Muscle of leg (tissue), 16 donors: ENCODE measurements around the gene MAU2. TPM values are rescaled to one million over a fixed set of nuclear protein-coding genes. Genes with fewer than 3 reads are reported as not detected.

Source experiments
- DNase-seq: peaks from one replicate; pipeline ENCODE4 v3.0.0; 2013
- H3K27ac ChIP-seq: one replicate; pipeline ENCODE4 v1.5.1; 2013; ENCODE audit warnings: mild to moderate bottlenecking, low read length, control low read depth
- H3K27me3 ChIP-seq: one replicate; pipeline ENCODE4 v1.6.1; 2013; ENCODE audit warnings: low read length; ENCODE audit not compliant: control insufficient read depth, insufficient read depth
- H3K36me3 ChIP-seq: one replicate; pipeline ENCODE4 v1.6.1; 2013; ENCODE audit warnings: low read length; ENCODE audit not compliant: control insufficient read depth, insufficient read depth
- H3K4me1 ChIP-seq: one replicate; pipeline ENCODE4 v1.6.1; 2013; ENCODE audit warnings: low read length; ENCODE audit not compliant: control insufficient read depth, insufficient read depth
- H3K4me3 ChIP-seq: one replicate; pipeline ENCODE4 v1.5.1; 2013; ENCODE audit warnings: low read length, control low read depth
- H3K9me3 ChIP-seq: replicated peaks from 2 replicates; pipeline ENCODE4 v1.6.1; 2013; ENCODE audit warnings: low read depth, low read length; ENCODE audit not compliant: control insufficient read depth
- WGBS: methylation state at CpG from one replicate; pipeline ENCODE4 v1.1.5; 2013; ENCODE audit warnings: missing lambda C conversion rate; ENCODE audit not compliant: insufficient coverage; 5-methylcytosine and 5-hydroxymethylcytosine counted together
- long read RNA-seq, 11 donors: transcript quantifications; one replicate each; lab custom pipeline, GENCODE V29; 2026
- polyA plus RNA-seq, 8 donors: library from polyadenylated mRNA; unstranded; fragments of 120-200 nt; gene quantifications; one replicate each; pipeline versions ENCODE4 v1.2.1 to v1.2.3, GENCODE V29; 2013; ENCODE audit warnings: inconsistent platforms in 1 of 8, low replicate concordance in 1 of 8; ENCODE audit not compliant: insufficient read length in 8 of 8, insufficient read depth in 1 of 8
- total RNA-seq: library from RNA; stranded (reverse); fragments of 120-200 nt; gene quantifications from one replicate; pipeline ENCODE4 v1.2.4, GENCODE V29; 2013

MAU2 gene, protein sequence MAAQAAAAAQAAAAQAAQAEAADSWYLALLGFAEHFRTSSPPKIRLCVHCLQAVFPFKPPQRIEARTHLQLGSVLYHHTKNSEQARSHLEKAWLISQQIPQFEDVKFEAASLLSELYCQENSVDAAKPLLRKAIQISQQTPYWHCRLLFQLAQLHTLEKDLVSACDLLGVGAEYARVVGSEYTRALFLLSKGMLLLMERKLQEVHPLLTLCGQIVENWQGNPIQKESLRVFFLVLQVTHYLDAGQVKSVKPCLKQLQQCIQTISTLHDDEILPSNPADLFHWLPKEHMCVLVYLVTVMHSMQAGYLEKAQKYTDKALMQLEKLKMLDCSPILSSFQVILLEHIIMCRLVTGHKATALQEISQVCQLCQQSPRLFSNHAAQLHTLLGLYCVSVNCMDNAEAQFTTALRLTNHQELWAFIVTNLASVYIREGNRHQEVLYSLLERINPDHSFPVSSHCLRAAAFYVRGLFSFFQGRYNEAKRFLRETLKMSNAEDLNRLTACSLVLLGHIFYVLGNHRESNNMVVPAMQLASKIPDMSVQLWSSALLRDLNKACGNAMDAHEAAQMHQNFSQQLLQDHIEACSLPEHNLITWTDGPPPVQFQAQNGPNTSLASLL
- total RNA-seq: 28.9 TPM
- 10 to 100 TPM; 29.0 to 67.8 (median 41.3) TPM for polyA plus RNA-seq
- long read RNA-seq, donor 1, partial matches to known transcripts: 0 of 1 reads
- long read RNA-seq, donor 1, other reads (novel, unspliced or antisense): 0 of 1 reads
- long read RNA-seq, donor 2: 0 reads
- long read RNA-seq, donor 3, partial matches to known transcripts: 0 of 1 reads
- long read RNA-seq, donor 3, other reads (novel, unspliced or antisense): 0 of 1 reads
- long read RNA-seq, donor 4, partial matches to known transcripts: 0 of 2 reads
- long read RNA-seq, donor 4, other reads (novel, unspliced or antisense): 0 of 2 reads
- long read RNA-seq, donor 5, partial matches to known transcripts: 0 of 12 reads
- long read RNA-seq, donor 5, other reads (novel, unspliced or antisense): 9 of 12 reads
- long read RNA-seq, donor 6, partial matches to known transcripts: 0 of 3 reads
- long read RNA-seq, donor 6, other reads (novel, unspliced or antisense): 0 of 3 reads
- long read RNA-seq, donor 7, partial matches to known transcripts: 0 of 7 reads
- long read RNA-seq, donor 7, other reads (novel, unspliced or antisense): 6 of 7 reads
- long read RNA-seq, donor 8, partial matches to known transcripts: 0 of 1 reads
- long read RNA-seq, donor 8, other reads (novel, unspliced or antisense): 0 of 1 reads
- long read RNA-seq, donor 9, partial matches to known transcripts: 0 of 1 reads
- long read RNA-seq, donor 9, other reads (novel, unspliced or antisense): 0 of 1 reads
- long read RNA-seq, donor 10, partial matches to known transcripts: 0 of 7 reads
- long read RNA-seq, donor 10, other reads (novel, unspliced or antisense): 5 of 7 reads
- long read RNA-seq, donor 11, partial matches to known transcripts: 0 of 1 reads
- long read RNA-seq, donor 11, other reads (novel, unspliced or antisense): 0 of 1 reads

DNA sequence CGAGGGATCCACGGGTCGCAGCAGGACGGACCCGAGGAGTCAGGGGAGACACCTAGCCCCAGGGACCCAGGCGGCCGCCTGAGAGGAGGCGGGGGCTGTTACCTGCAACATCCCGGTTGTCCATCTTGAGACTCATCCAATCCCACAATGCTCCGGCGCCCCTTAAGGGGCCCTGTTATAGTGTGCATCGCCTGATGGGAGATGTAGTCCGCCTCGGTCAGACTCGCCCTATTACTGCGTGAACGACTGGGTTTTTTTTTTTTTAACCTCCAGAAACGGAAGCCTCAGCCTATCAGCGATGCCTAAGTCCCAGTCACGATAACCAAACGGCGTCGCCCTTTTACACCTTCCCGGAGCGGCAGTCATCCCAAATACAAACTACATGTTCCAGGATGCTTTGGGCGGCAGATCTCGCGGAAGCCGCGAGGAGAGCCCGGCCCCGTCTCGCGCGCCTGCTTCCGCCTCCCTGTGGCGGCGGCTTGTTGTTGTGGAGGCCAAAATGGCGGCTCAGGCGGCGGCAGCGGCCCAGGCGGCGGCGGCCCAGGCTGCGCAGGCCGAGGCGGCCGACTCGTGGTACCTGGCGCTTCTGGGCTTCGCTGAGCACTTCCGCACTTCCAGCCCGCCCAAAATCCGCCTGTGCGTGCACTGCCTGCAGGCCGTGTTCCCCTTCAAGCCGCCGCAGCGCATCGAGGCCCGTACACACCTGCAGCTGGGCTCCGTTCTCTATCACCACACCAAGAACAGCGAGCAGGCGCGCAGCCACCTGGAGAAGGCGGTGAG lies at the start of gene MAU2, which contains the start of gene SUGP1:
Gene MAU2 (plus strand): TSS at position 469 of the 780 bp plus-strand sequence. CDS start 31 bp downstream, at position 500.
Gene SUGP1 (minus strand): TSS at position 149 of the 780 bp plus-strand sequence. CDS start 13 bp downstream, at position 136.
- Histone ChIP-seq H3K27ac (peak within 1 kb of the TSS; percentile 96), H3K36me3 (peaks cover 28% of the 10 kb centered on the region), H3K9me3 (no peaks in the 10 kb centered on the region), H3K27me3 (no peaks in the 10 kb centered on the region), H3K4me3 (peak within 1 kb of the TSS; percentile 99), H3K4me1 (peaks cover 36% of the 10 kb centered on the region)
- under 1% methylated on average over 59 of the region's 67 CpGs for WGBS
- peak; percentile 96 for DNase-seq

DNA sequence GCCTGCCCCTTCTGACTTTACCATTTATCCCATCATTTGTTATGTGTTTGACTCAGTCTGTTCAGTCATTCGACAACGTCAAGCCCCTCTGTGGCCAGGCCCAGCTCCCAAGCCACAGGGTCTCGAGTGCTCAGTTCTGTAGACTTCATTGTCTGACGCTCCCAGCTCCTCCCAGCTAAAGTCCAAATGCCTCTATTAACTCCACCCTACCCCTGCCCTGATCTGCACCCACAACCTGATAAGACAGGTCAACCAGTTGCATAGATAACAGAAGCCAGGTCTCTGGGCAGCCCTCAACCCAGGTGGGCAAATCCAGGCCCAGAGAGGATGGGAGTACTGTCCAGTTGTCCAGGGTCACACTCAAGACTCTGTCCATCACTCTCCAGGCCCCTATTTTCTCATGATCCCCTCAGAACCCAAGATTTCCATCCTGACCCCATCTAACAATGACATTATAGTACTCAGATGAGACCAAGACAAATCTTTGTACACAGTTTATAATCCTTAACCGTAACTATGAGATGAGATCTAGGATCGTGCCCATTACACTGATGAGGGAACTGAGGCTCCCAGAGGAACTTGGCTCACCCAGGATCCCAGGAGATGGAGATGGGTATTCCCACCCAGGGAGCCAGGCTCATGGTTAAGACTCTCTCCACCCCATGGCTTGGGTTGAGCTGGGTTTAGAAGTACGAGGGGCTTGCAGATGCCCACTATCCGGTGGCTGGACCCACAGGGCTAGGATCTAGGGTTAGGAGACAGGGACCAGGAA lies 48.6 kb upstream of the MAU2 start:
- peaks cover 4% of the 10 kb centered on the region for H3K27me3 ChIP-seq
- no peaks in the 10 kb centered on the region for H3K9me3 ChIP-seq
- WGBS: 75% methylated on average over 6 of the region's 8 CpGs
- H3K36me3 ChIP-seq: peaks cover 17% of the 10 kb centered on the region
- H3K4me1 ChIP-seq: peaks cover 30% of the 10 kb centered on the region
- H3K4me3 ChIP-seq: no peak overlapping the region
- DNase-seq: no peak
- H3K27ac ChIP-seq: no peak overlapping the region

DNA sequence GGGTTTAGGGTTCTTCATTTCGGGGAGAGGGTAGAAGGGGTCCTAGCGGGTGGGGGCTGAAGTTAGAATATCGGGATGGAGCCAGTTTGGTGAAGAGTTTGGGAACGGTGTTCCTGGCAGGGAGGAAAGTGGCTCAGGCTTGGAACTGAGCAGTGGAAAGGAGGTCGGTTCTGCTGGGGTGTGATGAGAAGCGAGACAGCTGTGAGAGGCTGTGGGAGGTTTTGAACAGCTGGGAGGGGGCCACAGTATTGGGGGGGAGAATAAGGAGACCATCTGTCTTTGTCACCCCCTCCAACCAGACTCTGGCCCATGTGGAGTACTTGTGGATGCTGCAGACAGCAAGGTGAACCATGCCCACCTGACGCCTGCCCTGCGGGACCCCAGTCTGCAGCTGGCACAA lies 46.5 kb upstream of the MAU2 start:
- peaks cover 4% of the 10 kb centered on the region for H3K27me3 ChIP-seq
- peak; percentile 58 for DNase-seq
- WGBS: 65% methylated on average over 7 of the region's 8 CpGs
- no peak overlapping the region for H3K4me3 ChIP-seq
- no peaks in the 10 kb centered on the region for H3K9me3 ChIP-seq
- H3K4me1 ChIP-seq: peaks cover 35% of the 10 kb centered on the region
- H3K27ac ChIP-seq: peak overlapping the region; percentile 35
- H3K36me3 ChIP-seq: peaks cover 35% of the 10 kb centered on the region

DNA sequence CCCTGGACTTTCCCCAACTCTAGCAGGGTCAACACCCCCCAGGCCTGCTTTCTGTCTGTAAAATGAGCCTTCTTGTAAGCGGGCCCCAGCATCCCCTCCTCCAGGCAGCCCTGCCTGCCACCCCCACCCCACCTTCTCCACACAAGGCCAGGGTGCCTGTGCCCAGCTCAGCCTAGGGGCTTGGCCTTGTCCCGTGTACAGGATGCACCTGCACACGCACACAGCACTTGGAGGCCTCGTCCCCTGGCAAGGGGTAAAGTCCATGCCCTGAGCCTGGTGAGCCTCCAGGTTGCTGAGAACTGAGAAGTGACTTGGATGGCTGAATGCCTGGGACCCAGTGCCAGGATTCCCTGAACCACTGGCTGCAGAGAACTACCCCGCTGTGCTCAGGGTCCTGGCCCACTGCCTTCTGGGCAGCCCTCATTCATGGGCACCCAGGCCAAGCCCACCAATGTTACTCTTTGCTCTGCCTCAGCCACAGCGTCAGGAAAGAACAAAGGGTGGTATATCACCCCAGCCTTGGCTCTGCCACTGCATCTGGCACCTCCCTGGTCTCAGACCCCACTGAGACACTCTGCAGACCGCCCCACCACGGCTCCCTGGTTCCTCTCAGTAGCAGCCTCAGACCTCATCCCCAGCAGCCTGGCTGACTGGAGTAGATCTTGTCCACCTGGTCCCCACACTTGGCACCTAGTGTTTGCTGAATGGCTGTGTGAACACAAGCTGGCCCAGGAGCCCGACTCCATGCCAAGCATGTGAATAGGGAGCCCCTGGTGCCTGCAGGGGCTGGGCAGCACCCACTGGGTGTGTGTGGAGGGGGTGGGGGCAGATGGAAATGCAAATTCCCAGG lies 45.7 kb upstream of the MAU2 start:
- DNase-seq: no peak
- no peak overlapping the region for H3K4me3 ChIP-seq
- H3K36me3 ChIP-seq: peaks cover 43% of the 10 kb centered on the region
- WGBS: 65% methylated on average over 7 of the region's 9 CpGs
- no peak overlapping the region for H3K27ac ChIP-seq
- no peaks in the 10 kb centered on the region for H3K9me3 ChIP-seq
- peaks cover 4% of the 10 kb centered on the region for H3K27me3 ChIP-seq
- peaks cover 37% of the 10 kb centered on the region for H3K4me1 ChIP-seq

DNA sequence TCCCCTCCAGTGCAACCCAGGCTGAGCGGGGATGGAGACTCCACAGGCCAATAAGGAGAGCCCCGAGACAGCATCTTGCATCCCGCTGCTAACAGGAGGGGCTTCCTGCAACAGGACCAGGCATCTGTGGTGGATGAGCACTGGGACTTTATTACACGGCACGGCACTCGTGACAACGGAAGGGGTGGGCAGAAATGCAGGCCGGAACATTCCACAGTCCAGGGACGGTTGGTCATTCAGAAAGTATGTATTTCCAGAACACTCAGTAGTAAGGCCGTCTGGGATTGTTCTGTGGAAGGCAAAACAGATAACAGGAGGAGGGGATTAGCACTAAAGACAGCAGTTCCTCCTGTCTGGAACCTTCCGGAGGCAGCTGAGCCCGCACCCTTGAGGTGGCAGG lies 44.2 kb upstream of the MAU2 start:
- peaks cover 57% of the 10 kb centered on the region for H3K36me3 ChIP-seq
- no peak overlapping the region for H3K4me3 ChIP-seq
- no peaks in the 10 kb centered on the region for H3K9me3 ChIP-seq
- peaks cover 47% of the 10 kb centered on the region for H3K4me1 ChIP-seq
- 69% methylated on average over 12 of the region's 12 CpGs for WGBS
- DNase-seq: no peak
- no peak overlapping the region for H3K27ac ChIP-seq
- peaks cover 4% of the 10 kb centered on the region for H3K27me3 ChIP-seq

DNA sequence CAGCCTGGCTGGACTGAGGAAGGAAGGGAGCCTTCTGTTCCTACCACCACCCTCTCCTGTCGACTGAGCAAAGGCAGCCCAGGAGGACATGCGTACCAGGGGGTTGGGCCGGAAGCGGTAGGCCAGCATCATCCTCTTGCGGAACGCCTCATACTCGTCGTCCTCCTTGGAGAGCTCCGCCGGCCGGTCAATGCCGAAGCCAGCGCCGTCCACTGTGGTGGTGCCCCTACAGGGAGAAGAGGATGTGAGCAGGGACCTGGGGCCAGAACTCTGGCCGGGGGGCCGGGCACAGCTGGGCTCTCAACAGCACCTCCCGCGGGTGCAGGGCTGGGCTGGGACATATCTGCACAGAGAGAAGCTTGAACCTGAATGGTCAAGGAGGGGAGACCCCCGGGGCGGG lies 43.8 kb upstream of the MAU2 start:
- WGBS: 82% methylated on average over 15 of the region's 20 CpGs
- no peak for DNase-seq

DNA sequence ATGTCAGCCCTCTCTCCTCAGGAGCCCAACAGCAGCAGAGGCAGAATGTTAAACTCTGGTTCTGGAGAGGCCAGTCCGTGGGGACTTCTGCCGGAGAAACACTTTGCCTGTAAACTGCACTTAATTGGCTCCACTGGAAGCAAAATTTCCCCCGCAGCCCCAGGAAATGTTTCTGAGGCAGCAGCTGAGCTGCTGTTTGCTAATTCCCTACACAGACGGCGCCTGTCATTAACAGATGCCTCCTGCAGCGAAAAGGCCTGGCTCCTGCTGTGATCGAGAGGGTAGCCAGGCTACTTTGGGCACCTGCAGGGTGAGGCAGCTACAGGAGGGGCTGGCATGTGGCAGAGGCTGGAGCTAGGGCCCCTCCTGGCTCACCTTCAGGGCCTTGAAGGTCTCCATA lies 42.3 kb upstream of the MAU2 start:
- Histone ChIP-seq H3K27ac (no peak overlapping the region), H3K4me1 (peaks cover 41% of the 10 kb centered on the region), H3K4me3 (no peak overlapping the region), H3K27me3 (no peaks in the 10 kb centered on the region), H3K36me3 (peaks cover 65% of the 10 kb centered on the region), H3K9me3 (no peaks in the 10 kb centered on the region)
- 80% methylated on average over 6 of the region's 7 CpGs for whole genome bisulfite sequencing
- DNase-seq: no peak

More for the DNA sequence above, 43.8 kb upstream of the MAU2 start:
- Histone ChIP-seq H3K27me3 (peaks cover 4% of the 10 kb centered on the region), H3K27ac (no peak overlapping the region), H3K4me3 (no peak overlapping the region), H3K36me3 (peaks cover 61% of the 10 kb centered on the region), H3K9me3 (no peaks in the 10 kb centered on the region), H3K4me1 (peaks cover 47% of the 10 kb centered on the region)

DNA sequence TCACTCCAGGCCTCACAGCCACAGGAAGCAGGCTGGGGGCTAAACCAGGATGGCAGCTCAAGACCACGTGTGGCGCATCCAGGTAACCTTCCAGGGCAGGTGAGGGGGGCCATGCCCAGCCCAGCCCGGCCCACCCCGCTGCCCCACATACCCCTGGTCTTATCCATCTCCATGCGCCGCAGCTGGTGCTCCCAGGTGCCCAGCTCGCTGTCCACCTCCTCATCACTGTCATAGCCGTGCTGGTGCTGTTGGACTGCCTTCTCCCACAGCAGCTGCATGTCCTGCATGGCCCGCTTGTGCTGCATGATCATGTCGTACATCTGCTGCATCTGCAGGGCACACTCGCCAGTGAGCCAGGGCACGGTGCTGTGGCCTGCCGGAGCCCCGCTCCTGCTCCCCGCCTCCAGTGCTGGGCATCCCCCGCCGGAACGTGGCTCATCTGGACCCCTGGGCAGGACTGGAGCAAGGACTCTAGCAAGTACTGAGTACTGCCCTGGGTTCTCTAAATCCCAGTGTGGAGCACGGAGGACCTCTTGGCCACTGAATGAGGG lies 41.5 kb upstream of the MAU2 start:
- 94% methylated on average over 17 of the region's 19 CpGs for WGBS
- no peak for DNase-seq
- peaks cover 32% of the 10 kb centered on the region for H3K4me1 ChIP-seq
- no peak overlapping the region for H3K4me3 ChIP-seq
- no peaks in the 10 kb centered on the region for H3K27me3 ChIP-seq
- H3K9me3 ChIP-seq: no peaks in the 10 kb centered on the region
- peaks cover 68% of the 10 kb centered on the region for H3K36me3 ChIP-seq
- no peak overlapping the region for H3K27ac ChIP-seq
